ENCODE results near the gene PPP2R5D. TPM values are rescaled to one million over a fixed set of nuclear protein-coding genes. Genes with fewer than 3 reads are reported as not detected.

PPP2R5D gene
- total and polyA plus RNA-seq, 2 of the 8 experiments (the other 6 are each of a cell fraction or from before 2014, with no cell fraction given), result 52.1 to 55.7 TPM

- H3K18ac ChIP-seq (ENCODE audit: extremely low read depth, low read length), result no peak overlapping the region
- TF ChIP-seq NANOG (IDR thresholded peaks at IDR 0.05; ENCODE audit: insufficient read depth, low read depth, low read length, poor library complexity, severe bottlenecking) (no peak), CTCF (IDR thresholded peaks at IDR 0.05; ENCODE audit: control extremely low read depth in 1 of 3, insufficient read depth in 1 of 3, low read depth in 1 of 3, low read length in 3 of 3) (no peak), BRCA1 (IDR thresholded peaks at IDR 0.05; ENCODE audit: low read depth, low read length) (no peak), RNF2 (IDR thresholded peaks at IDR 0.05; ENCODE audit: borderline replicate concordance, low read depth, low read length, missing control alignments, poor library complexity, severe bottlenecking) (no peak), SUZ12 (IDR thresholded peaks at IDR 0.05; ENCODE audit: low read length) (no peak), RBBP5 (IDR thresholded peaks at IDR 0.05; ENCODE audit: borderline replicate concordance, low read depth, low read length) (no peak), EP300 (IDR thresholded peaks at IDR 0.05; ENCODE audit: borderline replicate concordance in 1 of 2, low read depth in 2 of 2, low read length in 2 of 2) (no peak), SIRT6 (IDR thresholded peaks at IDR 0.05; ENCODE audit: low read length) (no peak), EGR1 (IDR thresholded peaks at IDR 0.05; ENCODE audit: borderline replicate concordance, low read depth, low read length) (no peak), POU5F1 (IDR thresholded peaks at IDR 0.05; ENCODE audit: low read depth, low read length) (no peak), ASH2L (IDR thresholded peaks at IDR 0.05; ENCODE audit: low read length) (no peak)
Observed at GRCh38 chr6:42967228-42967627, 17.1 kb upstream of the PPP2R5D start.

More at GRCh38 chr6:42967228-42967627, 17.1 kb upstream of the PPP2R5D start:
- no peaks in the 10 kb centered on the region for H3K27me3 ChIP-seq (replicated peaks in 1 of 4; ENCODE audit: control insufficient read depth in 3 of 4, extremely low read depth in 1 of 4, insufficient read depth in 3 of 4, low read length in 3 of 4)
- no peak overlapping the region for H2BK120ac ChIP-seq (replicated peaks; ENCODE audit: low read depth, low read length)
- H3K9me3 ChIP-seq (ENCODE audit: insufficient read depth in 2 of 2, low read depth in 1 of 2, low read length in 1 of 2), result no peaks in the 10 kb centered on the region
- H3K4ac ChIP-seq (replicated peaks; ENCODE audit: insufficient read length, low read depth, low read length), result no peak overlapping the region
- H2BK5ac ChIP-seq (ENCODE audit: low read depth, low read length), result no peak overlapping the region
- H3K36me3 ChIP-seq (ENCODE audit: control insufficient read depth in 2 of 4, insufficient read depth in 4 of 4, low read length in 3 of 4), result peaks cover 0 to 2% (median 0%) of the 10 kb centered on the region in 4 experiments; a peak in 1 of 8 replicates
- no peak overlapping the region for H3K9ac ChIP-seq (replicated peaks in 1 of 4; ENCODE audit: extremely low read depth in 1 of 4, low read depth in 3 of 4, low read length in 3 of 4)
- no peak overlapping the region for H3K27ac ChIP-seq (ENCODE audit: low read depth, low read length)
- peaks cover 0 to 10% (median 4%) of the 10 kb centered on the region in 4 experiments; a peak in 5 of 7 replicates for H3K4me1 ChIP-seq (replicated peaks in 1 of 4; ENCODE audit: control insufficient read depth in 3 of 4, insufficient read depth in 4 of 4, low read length in 3 of 4)
- no peak overlapping the region for H2AK5ac ChIP-seq (ENCODE audit: low read depth, low read length)
- no peak overlapping the region for H3K4me3 ChIP-seq (ENCODE audit: extremely low read depth in 1 of 4, insufficient read depth in 2 of 4, low read depth in 3 of 4, low read length in 4 of 4)
- no peak for FAIRE-seq
- no peak overlapping the region for H4K91ac ChIP-seq (replicated peaks; ENCODE audit: insufficient read length, low read length)
- H3K56ac ChIP-seq (replicated peaks; ENCODE audit: insufficient read length, low read depth, low read length), result no peak overlapping the region
- H2BK15ac ChIP-seq (ENCODE audit: low read length), result no peak overlapping the region
- no peak for DNase-seq (ENCODE audit: low read depth in 1 of 2, low spot score in 2 of 2)
- H4K20me1 ChIP-seq (replicated peaks in 1 of 2; ENCODE audit: control insufficient read depth in 1 of 2, insufficient read depth in 2 of 2, low read length in 2 of 2), result peaks cover 0 to 2% of the 10 kb centered on the region in 2 experiments
- H2BK12ac ChIP-seq (ENCODE audit: low read depth, low read length), result no peak overlapping the region
- CTCF ChIA-PET (ENCODE audit: partially characterized antibody), result interaction anchor here (0.5 to 3.5 kb wide), 3 partner anchors 45 to 658 kb away, joined by 3 to 18 read pairs (median 3); no protein-coding TSS in a partner anchor
- no peaks in the 10 kb centered on the region; the same call in 1 of the 2 replicates for H3K79me1 ChIP-seq (ENCODE audit: low read depth, low read length)
- H3K14ac ChIP-seq (ENCODE audit: insufficient read length), result no peak overlapping the region
- no peak overlapping the region for H4K5ac ChIP-seq (ENCODE audit: insufficient read length, low read depth, low read length)
- H2AFZ ChIP-seq (ENCODE audit: low read length), result no peak overlapping the region
- H2BK20ac ChIP-seq (ENCODE audit: low read length), result no peak overlapping the region
- H3K79me2 ChIP-seq (ENCODE audit: control insufficient read depth in 1 of 2, insufficient read depth in 2 of 2, low read length in 2 of 2), result no peaks in the 10 kb centered on the region
- 96% methylated on average over 11 of the region's 11 CpGs; no CpG with 5 or more reads in 1 of the 2 experiments for WGBS, 2 experiments (ENCODE audit: extremely low coverage in 1 of 2, insufficient coverage in 1 of 2, insufficient read length in 1 of 2, insufficient replicate concordance in 2 of 2, low coverage in 1 of 2, low lambda C conversion rate in 2 of 2, missing lambda C conversion rate in 1 of 2)
- H3K23ac ChIP-seq (ENCODE audit: insufficient read length), result no peak overlapping the region
- H3K4me2 ChIP-seq (ENCODE audit: insufficient read depth in 1 of 2, low read depth in 2 of 2, low read length in 2 of 2), result no peak overlapping the region
- POLR2A ChIA-PET (ENCODE audit: partially characterized antibody), result interaction anchor here (0.6 to 4.4 kb wide), 2 partner anchors 12 to 203 kb away, joined by 4 to 27 read pairs; partner anchors contain the start of gene PEX6
- H4K8ac ChIP-seq (ENCODE audit: extremely low read depth, insufficient read depth, low read length), result no peak overlapping the region
- H3K23me2 ChIP-seq (ENCODE audit: low read depth, low read length), result no peaks in the 10 kb centered on the region

Measured in H1 (cell line).